ENCODE data around the gene NHSL1.
A peak's percentile ranks its signal among the peaks of the same experiment; 100 is the strongest.

NHSL1 gene

GRCh38 chr6:138422861-138423260 lies 76.4 kb downstream of the NHSL1 start:
- no peak for DNase-seq

- DNase-seq, result no peak
Measured at GRCh38 chr6:138421608-138422007, 77.7 kb downstream of the NHSL1 start.

GRCh38 chr6:138421089-138421488 lies 78.2 kb downstream of the NHSL1 start:
- DNase-seq, result no peak

GRCh38 chr6:138420356-138420755 lies 78.9 kb downstream of the NHSL1 start:
- no peak for DNase-seq

- DNase-seq, result no peak
Measured at GRCh38 chr6:138419766-138420165, 79.5 kb downstream of the NHSL1 start.

- DNase-seq, result no peak
Measured at GRCh38 chr6:138418118-138418742, 81.1 kb downstream of the NHSL1 start.

- DNase-seq, result no peak
Measured at GRCh38 chr6:138417493-138418117, 81.7 kb downstream of the NHSL1 start.

- no peak for DNase-seq
Measured at GRCh38 chr6:138416206-138416605, 83.1 kb downstream of the NHSL1 start.

- no peak for DNase-seq
Measured at GRCh38 chr6:138415125-138415524, 84.2 kb downstream of the NHSL1 start.

GRCh38 chr6:138410972-138411880 lies 88.1 kb downstream of the NHSL1 start:
- no peak for DNase-seq

- DNase-seq, result no peak
Measured at GRCh38 chr6:138410048-138410735, 89.1 kb downstream of the NHSL1 start.

- no peak for DNase-seq
Measured at GRCh38 chr6:138406443-138406842, 92.9 kb downstream of the NHSL1 start.

GRCh38 chr6:138405816-138406413 lies 93.4 kb downstream of the NHSL1 start:
- no peak for DNase-seq

- no peak for DNase-seq
Measured at GRCh38 chr6:138404666-138405337, 94.5 kb downstream of the NHSL1 start.

- peak; percentile 88 for DNase-seq
Measured at GRCh38 chr6:138403801-138404665, 95.3 kb downstream of the NHSL1 start, which contains the start of gene HEBP2. Gene HEBP2 (plus strand): TSS chr6:138404223. CDS start chr6:138404496, 273 bp downstream.

- DNase-seq, result peak; percentile 52
Measured at GRCh38 chr6:138403324-138403800, 95.9 kb downstream of the NHSL1 start.

- DNase-seq, result no peak
Measured at GRCh38 chr6:138402838-138403187, 96.5 kb downstream of the NHSL1 start.

- no peak for DNase-seq
Measured at GRCh38 chr6:138401960-138402837, 97.1 kb downstream of the NHSL1 start.

- no peak for DNase-seq
Measured at GRCh38 chr6:138400326-138400725, 99.0 kb downstream of the NHSL1 start.
